GM12874 (cell line): ENCODE results near the gene TANGO2.

Source experiments
- TF ChIP-seq, protein P1 (sequence below): IDR thresholded peaks from 2 replicates; pipeline ENCODE4 v1.5.1; 2011; ENCODE audit warnings: low read depth, mild to moderate bottlenecking, control low read depth, low read length, moderate library complexity; ENCODE audit not compliant: insufficient read depth

The TANGO2 gene

DNA sequence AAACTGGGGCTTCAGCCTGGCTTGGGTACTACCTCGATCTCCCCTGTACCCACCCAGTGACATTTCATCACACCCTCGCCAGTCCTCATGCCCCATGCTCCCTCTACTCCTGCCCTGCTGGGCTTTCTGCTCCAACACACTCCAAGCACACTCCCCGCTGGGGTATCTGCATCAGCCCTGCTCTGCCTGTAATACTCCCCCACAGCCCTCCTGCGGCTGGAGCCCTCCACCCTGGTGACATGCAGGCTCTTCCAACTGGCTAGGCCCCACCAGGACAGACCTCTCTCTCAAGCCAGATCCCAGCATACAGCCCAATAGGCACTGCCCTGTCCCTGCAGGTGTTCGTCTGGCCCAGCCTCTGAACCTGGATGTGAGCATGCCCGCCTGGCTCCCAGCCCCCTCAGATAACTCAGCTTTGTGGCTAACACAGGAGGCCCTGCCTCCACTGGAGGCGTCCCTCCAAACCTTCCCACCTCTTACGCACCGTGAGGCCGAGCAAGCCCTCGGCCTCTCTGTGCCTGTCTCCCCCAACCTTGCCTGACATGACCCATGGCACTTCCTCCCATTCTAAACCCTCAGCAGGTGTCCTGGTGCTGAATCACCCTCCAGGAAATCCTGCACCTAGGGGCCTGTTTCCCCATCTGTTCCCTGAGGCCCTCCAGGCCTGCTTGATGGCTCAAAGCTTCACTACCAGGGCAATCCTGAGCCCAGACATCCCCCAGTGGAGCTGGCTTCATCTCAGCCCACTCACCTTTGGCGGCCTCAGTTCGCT, 45.8 kb upstream of the TANGO2 start:
- TF ChIP-seq, protein P1, sequence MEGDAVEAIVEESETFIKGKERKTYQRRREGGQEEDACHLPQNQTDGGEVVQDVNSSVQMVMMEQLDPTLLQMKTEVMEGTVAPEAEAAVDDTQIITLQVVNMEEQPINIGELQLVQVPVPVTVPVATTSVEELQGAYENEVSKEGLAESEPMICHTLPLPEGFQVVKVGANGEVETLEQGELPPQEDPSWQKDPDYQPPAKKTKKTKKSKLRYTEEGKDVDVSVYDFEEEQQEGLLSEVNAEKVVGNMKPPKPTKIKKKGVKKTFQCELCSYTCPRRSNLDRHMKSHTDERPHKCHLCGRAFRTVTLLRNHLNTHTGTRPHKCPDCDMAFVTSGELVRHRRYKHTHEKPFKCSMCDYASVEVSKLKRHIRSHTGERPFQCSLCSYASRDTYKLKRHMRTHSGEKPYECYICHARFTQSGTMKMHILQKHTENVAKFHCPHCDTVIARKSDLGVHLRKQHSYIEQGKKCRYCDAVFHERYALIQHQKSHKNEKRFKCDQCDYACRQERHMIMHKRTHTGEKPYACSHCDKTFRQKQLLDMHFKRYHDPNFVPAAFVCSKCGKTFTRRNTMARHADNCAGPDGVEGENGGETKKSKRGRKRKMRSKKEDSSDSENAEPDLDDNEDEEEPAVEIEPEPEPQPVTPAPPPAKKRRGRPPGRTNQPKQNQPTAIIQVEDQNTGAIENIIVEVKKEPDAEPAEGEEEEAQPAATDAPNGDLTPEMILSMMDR = no peak

- TF ChIP-seq, protein P1 = no peak
Measured at GRCh38 chr22:19975707-19976035, 45.2 kb upstream of the TANGO2 start.

DNA sequence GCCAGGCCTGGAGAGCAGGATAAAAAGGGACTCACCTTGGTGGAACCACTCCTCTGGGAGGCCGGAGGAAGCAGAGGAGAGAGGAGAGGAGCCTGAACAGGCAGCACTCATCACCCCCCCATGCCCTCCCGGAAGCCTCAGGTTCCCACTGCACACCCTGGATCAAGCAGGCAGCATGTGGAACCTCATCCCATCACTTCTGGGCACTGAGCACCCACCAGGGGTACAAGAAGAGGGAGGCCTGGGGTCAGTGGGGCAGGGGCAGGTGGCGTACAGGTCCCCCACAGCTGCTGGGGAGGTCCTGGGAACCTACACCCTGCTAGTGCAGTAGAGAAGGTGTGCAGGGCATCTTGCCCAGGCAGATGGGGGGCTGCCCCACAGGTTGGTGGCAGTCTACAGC, 44.2 kb upstream of the TANGO2 start:
- TF ChIP-seq, protein P1 = no peak

DNA sequence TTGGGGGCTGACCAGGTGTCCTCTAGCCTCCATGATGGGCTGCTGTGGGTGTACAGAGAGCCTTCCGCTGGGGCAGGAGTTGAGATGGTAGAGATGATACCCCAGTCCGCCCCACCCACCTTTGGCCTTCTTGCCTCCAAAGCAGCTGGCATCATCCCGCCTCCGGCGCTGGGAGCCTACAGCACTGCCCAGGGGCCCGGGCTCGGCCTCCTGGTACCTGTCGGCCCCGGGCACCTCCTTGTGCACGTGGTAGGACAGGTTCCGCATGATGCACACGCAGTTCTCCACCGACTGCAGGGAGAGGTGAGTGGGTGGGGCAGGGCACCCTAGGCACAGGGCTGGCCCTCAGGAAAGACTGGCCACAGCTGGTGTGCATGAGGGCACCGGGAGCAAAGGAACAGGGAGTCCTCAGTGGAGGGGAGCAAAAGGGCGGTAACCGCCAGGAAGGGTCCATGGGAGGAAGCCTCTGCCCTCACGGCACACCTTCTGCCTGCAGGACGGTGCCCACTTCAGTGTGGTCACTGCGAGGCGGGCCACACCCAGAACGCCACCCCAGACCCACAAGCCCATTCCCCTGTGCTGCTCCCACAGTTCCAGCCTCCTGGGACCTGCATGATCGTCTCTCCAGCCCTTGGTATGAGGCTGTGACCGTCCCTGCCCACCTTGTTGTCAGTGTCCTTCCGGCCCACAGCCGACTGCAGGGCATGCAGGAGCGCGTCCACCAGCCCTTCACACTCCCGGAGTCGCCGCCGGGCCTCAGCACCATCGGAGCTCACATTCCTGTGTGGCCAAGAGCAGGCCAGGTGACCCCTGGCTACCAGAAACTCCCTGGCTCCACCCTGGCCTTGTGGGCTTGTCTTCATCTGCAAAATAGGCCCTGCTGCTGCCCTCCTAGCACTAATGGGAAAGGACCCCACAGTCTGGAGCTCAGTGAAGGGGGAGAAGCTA, 43.3 kb upstream of the TANGO2 start:
- TF ChIP-seq, protein P1 = no peak

GRCh38 chr22:19978748-19979147, 42.2 kb upstream of the TANGO2 start:
- TF ChIP-seq, protein P1 = no peak

GRCh38 chr22:19979712-19980493, 41.0 kb upstream of the TANGO2 start:
- TF ChIP-seq, protein P1 = no peak

DNA sequence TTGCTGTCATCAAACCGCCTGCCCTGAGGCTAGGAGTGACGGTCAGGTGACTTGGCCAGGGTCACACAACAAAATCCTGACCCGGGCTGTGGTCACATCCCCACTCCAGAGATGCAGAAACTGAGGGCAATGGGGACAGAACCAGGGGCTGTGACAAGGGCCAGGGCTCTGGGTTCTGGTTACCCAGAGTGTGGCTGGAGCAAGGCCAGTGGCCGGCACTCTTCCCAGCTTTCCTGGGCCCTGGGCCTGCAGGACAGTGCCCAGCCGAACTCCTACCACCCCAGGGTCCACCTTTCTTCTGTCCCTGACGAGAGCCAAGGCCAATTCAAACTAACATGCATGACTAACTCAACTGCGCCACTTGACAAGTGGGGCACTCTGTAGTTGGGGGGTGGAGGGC, 40.1 kb upstream of the TANGO2 start:
- TF ChIP-seq, protein P1 = no peak
